PC-3 (cell line): ENCODE measurements around the gene PTPN22. TPM values are rescaled to one million over a fixed set of nuclear protein-coding genes. Genes with fewer than 3 reads are reported as not detected.
"Not testable (repeated sequence)": the region's sequence is repeated elsewhere in the genome, so short reads cannot be mapped to it uniquely, and the experiment has no call there.

Source experiments
- ATAC-seq: fragments of 200-7000 bp; cut with Tn5 transposase; 2 replicates; pipeline ENCODE4 v1.9.1; 2020; ENCODE audit warnings: mild to moderate bottlenecking, moderate library complexity
- BruUV-seq: library from RNA; stranded (reverse); fragments of 400-500 nt; replicated peaks from 2 replicates; lab custom pipeline; 2021; lab: Mats Ljungman, UMichigan
- CTCF ChIA-PET: fragments of 300-600 bp; sonication (Branson Sonifier 250); formaldehyde crosslinking; loops from one replicate; lab custom pipeline; 2022; ENCODE audit warnings: antibody characterized with exemption; lab: Charles Lee
- POLR2A ChIA-PET: fragments of 300-600 bp; sonication (Branson Sonifier 250); formaldehyde crosslinking; loops from one replicate; lab custom pipeline; 2022; ENCODE audit warnings: antibody characterized with exemption; ENCODE audit not compliant: unreplicated experiment; lab: Charles Lee
- DNase-seq: peaks from one replicate; pipeline ENCODE4 v3.0.0-alpha.2; 2015
- H2AFZ ChIP-seq: fragments of 300-600 bp; sonication (generic); 2 replicates; pipeline ENCODE4 v1.6.0; 2016; ENCODE audit warnings: antibody characterized with exemption, low read length
- H3F3A ChIP-seq: fragments of 300-600 bp; sonication (generic); one replicate; pipeline ENCODE4 v1.6.0; 2017; ENCODE audit warnings: antibody characterized with exemption, low read length, control low read depth, mild to moderate bottlenecking; ENCODE audit not compliant: unreplicated experiment
- H3K27ac ChIP-seq: fragments of 300-600 bp; sonication (generic); 2 replicates; pipeline ENCODE4 v1.5.1; 2016; ENCODE audit warnings: mild to moderate bottlenecking, low read length
- H3K27me3 ChIP-seq: fragments of 300-600 bp; sonication (generic); 2 replicates; pipeline ENCODE4 v1.6.1; 2016; ENCODE audit warnings: low read length, mixed read lengths
- H3K36me3 ChIP-seq: fragments of 300-600 bp; sonication (generic); 2 replicates; pipeline ENCODE4 v1.6.1; 2016; ENCODE audit warnings: low read depth, mixed run types, low read length, mixed read lengths
- H3K4me1 ChIP-seq: fragments of 300-600 bp; sonication (generic); 2 replicates; pipeline ENCODE4 v1.5.1; 2016; ENCODE audit warnings: low read length; ENCODE audit not compliant: insufficient read depth
- H3K4me2 ChIP-seq: fragments of 300-600 bp; sonication (generic); 2 replicates; pipeline ENCODE4 v1.6.0; 2016; ENCODE audit warnings: low read length
- H3K4me3 ChIP-seq: fragments of 300-600 bp; sonication (generic); 2 replicates; pipeline ENCODE4 v1.5.1; 2016; ENCODE audit warnings: mild to moderate bottlenecking, low read length, mixed read lengths
- H3K79me2 ChIP-seq: fragments of 300-600 bp; sonication (generic); 2 replicates; pipeline ENCODE4 v1.6.1; 2017; ENCODE audit warnings: low read length, mixed read lengths
- H3K9ac ChIP-seq: fragments of 300-600 bp; sonication (generic); 2 replicates; pipeline ENCODE4 v1.6.0; 2016; ENCODE audit warnings: mild to moderate bottlenecking, low read length
- H3K9me2 ChIP-seq: fragments of 300-600 bp; sonication (generic); replicated peaks from 2 replicates; pipeline ENCODE4 v1.6.1; 2016; ENCODE audit warnings: mixed run types, low read length, mixed read lengths
- H3K9me3 ChIP-seq: fragments of 300-600 bp; sonication (generic); 2 replicates; pipeline ENCODE4 v1.6.1; 2016; ENCODE audit warnings: low read length, mixed read lengths
- H4K20me1 ChIP-seq: fragments of 300-600 bp; sonication (generic); 2 replicates; pipeline ENCODE4 v1.6.1; 2016; ENCODE audit warnings: low read length, mixed read lengths
- EZH2 ChIP-seq: fragments of 300-600 bp; sonication (generic); IDR thresholded peaks from one replicate; pipeline ENCODE4 v1.6.1; 2017; ENCODE audit warnings: antibody characterized with exemption, mild to moderate bottlenecking, low read length; ENCODE audit not compliant: unreplicated experiment
- EZH2phosphoT487 ChIP-seq: fragments of 300-600 bp; sonication (generic); IDR thresholded peaks from 2 replicates; pipeline ENCODE4 v1.6.1; 2018; ENCODE audit warnings: mild to moderate bottlenecking, antibody characterized with exemption, low read length, borderline replicate concordance
- intact Hi-C: fragments of 100-400 bp; cut with micrococcal nuclease; formaldehyde crosslinking; loops from 2 replicates; pipeline ENCODE4 v1.9.0; 2023
- total RNA-seq: library from RNA; depleted of rRNA; stranded (reverse); fragments of >200 nt; gene quantifications from 2 replicates; pipeline ENCODE4 v1.2.3, GENCODE V29; 2014
- TF ChIP-seq, protein P1 (sequence below): fragments of 300-600 bp; sonication (generic); conservative IDR thresholded peaks from 2 replicates; pipeline ENCODE4 v1.5.1; 2017; ENCODE audit warnings: antibody characterized with exemption, low read depth, mild to moderate bottlenecking, low read length

Gene PTPN22
- total RNA-seq, 1 experiment from 2014 or later, result 0.04 TPM

DNA sequence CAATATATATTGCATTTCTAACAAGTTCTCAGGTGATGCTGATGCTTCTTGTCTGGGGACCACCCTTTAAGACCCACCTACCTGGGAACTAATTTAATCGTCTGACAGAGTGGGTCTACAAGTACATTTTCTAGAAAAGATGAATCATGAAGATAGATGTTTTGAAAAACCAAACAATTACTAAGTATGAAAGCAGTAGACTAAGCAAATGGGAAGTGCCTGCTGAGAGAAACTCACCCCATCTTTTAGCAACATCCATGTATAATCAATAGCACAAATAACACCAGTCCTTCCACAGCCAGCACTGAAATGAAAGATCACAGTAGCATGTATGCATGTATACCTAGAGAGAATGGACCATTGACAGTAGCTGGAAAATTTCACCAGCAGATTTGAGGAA lies 17.3 kb downstream of the PTPN22 start:
- no peak for ATAC-seq
- intact Hi-C loops, result no loop called here

DNA sequence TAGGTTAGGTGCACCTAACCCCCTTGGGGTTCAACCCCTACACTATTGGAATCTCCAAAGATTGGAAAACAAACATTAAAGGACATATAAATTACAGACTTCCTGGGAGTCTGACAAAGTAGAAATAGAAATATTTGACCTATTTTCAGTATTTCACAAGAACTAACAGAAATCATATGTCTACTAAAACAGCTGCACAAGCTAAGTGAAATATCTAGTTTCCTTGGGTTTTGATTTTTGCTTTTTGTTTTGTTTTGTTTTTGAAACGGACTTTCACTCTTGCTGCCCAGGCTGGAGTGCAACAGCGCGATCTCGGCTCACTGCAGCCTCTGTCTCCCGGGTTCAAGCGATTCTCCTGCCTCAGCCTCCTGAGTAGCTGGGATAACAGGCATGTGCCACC lies 18.8 kb downstream of the PTPN22 start:
- H3K9me2 ChIP-seq, H3K27me3 ChIP-seq, H3K27ac ChIP-seq, H3K4me3 ChIP-seq, BruUV-seq, H3K9ac ChIP-seq, intact Hi-C loops, CTCF ChIA-PET, H3K79me2 ChIP-seq, H3K4me2 ChIP-seq, H3K36me3 ChIP-seq, H4K20me1 ChIP-seq, ATAC-seq, H3K9me3 ChIP-seq, H3K4me1 ChIP-seq, DNase-seq, H2AFZ ChIP-seq, H3F3A ChIP-seq, POLR2A ChIA-PET: not testable (repeated sequence)

More for the DNA sequence above, 17.3 kb downstream of the PTPN22 start:
- Histone ChIP-seq H3K9ac (no peak overlapping the region), H3K27ac (no peak overlapping the region), H3K36me3 (no peaks in the 10 kb centered on the region), H3K4me1 (no peaks in the 10 kb centered on the region), H3K27me3 (no peaks in the 10 kb centered on the region), H3K4me2 (no peak overlapping the region), H3F3A (no peaks in the 10 kb centered on the region), H3K9me3 (no peaks in the 10 kb centered on the region), H3K4me3 (no peak overlapping the region), H4K20me1 (no peaks in the 10 kb centered on the region), H3K79me2 (no peaks in the 10 kb centered on the region), H2AFZ (no peak overlapping the region), H3K9me2 (no peaks in the 10 kb centered on the region)
- no peak for DNase-seq
- ChIA-PET CTCF (no interaction called here), POLR2A (no interaction called here)
- TF ChIP-seq, protein P1, sequence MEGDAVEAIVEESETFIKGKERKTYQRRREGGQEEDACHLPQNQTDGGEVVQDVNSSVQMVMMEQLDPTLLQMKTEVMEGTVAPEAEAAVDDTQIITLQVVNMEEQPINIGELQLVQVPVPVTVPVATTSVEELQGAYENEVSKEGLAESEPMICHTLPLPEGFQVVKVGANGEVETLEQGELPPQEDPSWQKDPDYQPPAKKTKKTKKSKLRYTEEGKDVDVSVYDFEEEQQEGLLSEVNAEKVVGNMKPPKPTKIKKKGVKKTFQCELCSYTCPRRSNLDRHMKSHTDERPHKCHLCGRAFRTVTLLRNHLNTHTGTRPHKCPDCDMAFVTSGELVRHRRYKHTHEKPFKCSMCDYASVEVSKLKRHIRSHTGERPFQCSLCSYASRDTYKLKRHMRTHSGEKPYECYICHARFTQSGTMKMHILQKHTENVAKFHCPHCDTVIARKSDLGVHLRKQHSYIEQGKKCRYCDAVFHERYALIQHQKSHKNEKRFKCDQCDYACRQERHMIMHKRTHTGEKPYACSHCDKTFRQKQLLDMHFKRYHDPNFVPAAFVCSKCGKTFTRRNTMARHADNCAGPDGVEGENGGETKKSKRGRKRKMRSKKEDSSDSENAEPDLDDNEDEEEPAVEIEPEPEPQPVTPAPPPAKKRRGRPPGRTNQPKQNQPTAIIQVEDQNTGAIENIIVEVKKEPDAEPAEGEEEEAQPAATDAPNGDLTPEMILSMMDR, result no peak
- TF ChIP-seq EZH2 (no peak), EZH2phosphoT487 (no peak)
- no TSS peak for BruUV-seq

GRCh38 chr1:113850127-113850796 lies 21.2 kb downstream of the PTPN22 start:
- ChIA-PET CTCF (interaction anchor here (0.6 kb wide), 1 partner anchor 12 kb away, joined by 3 read pairs; no protein-coding TSS in a partner anchor), POLR2A (no interaction called here)
- no peaks in the 10 kb centered on the region for H4K20me1 ChIP-seq
- H3K27me3 ChIP-seq, result no peaks in the 10 kb centered on the region
- BruUV-seq, result no TSS peak
- no peak overlapping the region for H3K4me2 ChIP-seq
- ATAC-seq (no peak), DNase-seq (no peak)
- no peaks in the 10 kb centered on the region for H3K79me2 ChIP-seq
- no peak for TF ChIP-seq EZH2
- no peaks in the 10 kb centered on the region for H3K9me2 ChIP-seq
- no peaks in the 10 kb centered on the region for H3K4me1 ChIP-seq
- H3K27ac ChIP-seq, result no peak overlapping the region
- H3K36me3 ChIP-seq, result no peaks in the 10 kb centered on the region
- no peak overlapping the region for H3K4me3 ChIP-seq
- no peak overlapping the region for H3K9ac ChIP-seq
- H3F3A ChIP-seq, result no peaks in the 10 kb centered on the region
- no peaks in the 10 kb centered on the region for H3K9me3 ChIP-seq
- H2AFZ ChIP-seq, result no peak overlapping the region
- intact Hi-C loops, result no loop called here
